SK-N-MC (cell line): Measurements from ENCODE around the gene PIGH.
A peak's percentile ranks its signal among the peaks of the same experiment; 100 is the strongest.

Experiments
- DNase-seq: peaks from one replicate; pipeline ENCODE4 v3.0.0-alpha.2; 2011; ENCODE audit warnings: low read depth, low spot score
- H3K27ac ChIP-seq: fragments of 200-600 bp; sonication (generic); 2 replicates; pipeline ENCODE4 v1.5.1; 2016; ENCODE audit warnings: mixed run types
- H3K36me3 ChIP-seq: fragments of 200-600 bp; sonication (generic); 2 replicates; pipeline ENCODE4 v1.6.1; 2017; ENCODE audit warnings: antibody characterized with exemption, low read length, mixed read lengths; ENCODE audit not compliant: insufficient read depth
- H3K4me3 ChIP-seq: fragments of 200-600 bp; sonication (generic); 2 replicates; pipeline ENCODE4 v1.5.1; 2016
- H3K9ac ChIP-seq: fragments of 200-600 bp; sonication (generic); 2 replicates; pipeline ENCODE4 v1.8.0; 2017; ENCODE audit warnings: mixed run types, mixed read lengths; ENCODE audit not compliant: insufficient read length
- H3K9me3 ChIP-seq: fragments of 200-600 bp; sonication (generic); 2 replicates; pipeline ENCODE4 v1.6.1; 2017; ENCODE audit warnings: low read depth, mild to moderate bottlenecking, antibody characterized with exemption, low read length, moderate library complexity, mixed read lengths
- EZH2 ChIP-seq: fragments of 200-600 bp; sonication (generic); IDR thresholded peaks from one replicate; pipeline ENCODE4 v1.6.1; 2017; ENCODE audit warnings: antibody characterized with exemption
- FOXP2 ChIP-seq: optimal IDR thresholded peaks from 2 replicates; pipeline ENCODE3; 2011; ENCODE audit warnings: mild to moderate bottlenecking, moderate library complexity; ENCODE audit not compliant: insufficient read depth; ENCODE audit errors: extremely low read length, control extremely low read depth
- POLR2AphosphoS5 ChIP-seq: IDR thresholded peaks from 2 replicates; pipeline ENCODE4 v1.6.1; 2012; ENCODE audit warnings: mild to moderate bottlenecking, low read depth, low read length, borderline replicate concordance

Gene PIGH, protein sequence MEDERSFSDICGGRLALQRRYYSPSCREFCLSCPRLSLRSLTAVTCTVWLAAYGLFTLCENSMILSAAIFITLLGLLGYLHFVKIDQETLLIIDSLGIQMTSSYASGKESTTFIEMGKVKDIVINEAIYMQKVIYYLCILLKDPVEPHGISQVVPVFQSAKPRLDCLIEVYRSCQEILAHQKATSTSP

DNA sequence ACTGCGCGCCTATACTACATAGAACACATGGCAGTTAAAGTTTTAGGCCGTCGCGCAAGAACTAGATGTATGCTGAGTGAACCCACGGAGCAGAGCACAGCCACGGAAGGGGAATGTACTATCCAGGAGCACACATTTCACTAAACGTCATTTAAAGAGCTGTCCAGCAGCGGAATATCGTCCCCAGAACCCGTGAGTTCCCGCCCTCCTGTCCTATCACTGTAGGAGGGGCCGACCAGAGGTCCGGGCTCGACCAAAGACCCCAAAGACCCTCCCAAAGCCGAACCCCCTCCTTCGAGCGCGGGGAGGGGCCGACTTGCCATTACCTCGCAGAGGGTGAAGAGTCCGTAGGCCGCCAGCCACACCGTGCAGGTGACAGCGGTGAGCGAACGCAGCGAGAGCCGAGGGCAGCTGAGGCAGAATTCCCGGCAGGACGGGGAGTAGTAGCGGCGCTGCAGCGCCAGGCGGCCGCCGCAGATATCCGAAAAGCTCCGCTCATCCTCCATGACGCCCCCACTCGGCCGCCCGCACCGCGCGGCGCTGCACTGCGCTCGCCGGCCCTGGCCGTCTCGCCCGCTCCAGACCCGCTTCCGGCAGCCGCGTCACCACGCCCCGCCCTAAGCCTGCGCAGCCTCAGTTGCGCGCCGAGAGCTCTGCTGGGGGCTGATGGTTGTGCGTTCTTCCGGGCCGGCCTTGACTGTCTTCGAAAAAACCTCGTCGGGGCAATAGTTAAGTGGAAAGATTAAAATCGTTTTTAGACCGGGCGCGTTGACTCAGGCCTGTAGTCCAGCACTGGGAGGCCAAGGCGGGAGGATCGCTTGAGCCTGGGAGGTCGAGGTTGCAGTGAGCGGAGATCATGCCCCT is at the start of gene PIGH:
PIGH (minus strand) TSS at position 571 of the 864 bp plus-strand sequence; CDS start at position 506, 65 bp downstream.
- H3K9ac ChIP-seq: peak within 1 kb of the TSS; percentile 89
- no peaks in the 10 kb centered on the region; the same call in 1 of the 2 replicates for H3K36me3 ChIP-seq
- no peak within 1 kb of the TSS for H3K27ac ChIP-seq
- peak within 1 kb of the TSS; percentile 99 for H3K4me3 ChIP-seq
- H3K9me3 ChIP-seq: no peaks in the 10 kb centered on the region
- TF ChIP-seq EZH2 (no peak), POLR2AphosphoS5 (peak; percentile 84)
- DNase-seq: no peak

DNA sequence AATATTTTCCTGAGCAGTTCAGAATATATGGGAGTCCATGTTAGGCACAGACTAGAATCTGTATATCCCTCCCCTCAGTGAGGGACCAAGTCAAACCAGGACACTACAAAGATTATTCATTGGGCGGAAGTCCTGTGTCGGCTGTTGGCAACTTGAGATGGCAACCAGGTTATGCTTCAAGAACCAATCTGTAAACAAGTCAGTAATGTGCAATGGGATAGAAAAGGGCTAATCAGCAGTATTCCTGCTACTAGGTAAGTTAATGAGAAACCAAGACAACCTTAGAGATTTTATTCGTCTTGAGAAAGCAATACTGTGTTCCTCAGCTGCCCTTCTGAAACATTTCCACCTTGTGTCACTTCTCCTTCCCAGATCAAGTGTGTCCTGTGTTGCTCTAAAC is 46.1 kb upstream of the PIGH start:
- Histone ChIP-seq H3K9ac (no peak overlapping the region), H3K4me3 (no peak overlapping the region), H3K36me3 (peaks cover 68% of the 10 kb centered on the region), H3K27ac (no peak overlapping the region), H3K9me3 (no peaks in the 10 kb centered on the region)
- TF ChIP-seq POLR2AphosphoS5 (no peak), FOXP2 (no peak), EZH2 (no peak)
- no peak for DNase-seq

DNA sequence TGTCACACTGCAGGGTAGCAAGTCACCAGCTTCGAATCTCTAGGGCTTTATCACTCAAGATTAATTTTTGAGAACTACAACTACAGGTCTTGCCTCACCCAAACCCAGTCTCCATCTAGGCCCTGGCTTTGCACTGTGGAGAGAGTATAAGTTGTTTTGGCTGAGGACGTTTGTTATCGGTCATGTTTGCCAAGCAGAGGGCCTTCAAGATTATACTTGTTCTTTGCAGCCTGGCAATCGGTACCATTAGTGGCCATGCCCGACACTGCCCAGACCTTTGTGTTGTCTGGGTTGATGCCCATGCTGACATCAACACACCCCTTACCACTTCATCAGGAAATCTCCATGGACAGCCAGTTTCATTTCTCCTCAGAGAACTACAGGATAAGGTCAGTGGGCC is 45.3 kb upstream of the PIGH start:
- Histone ChIP-seq H3K9me3 (no peaks in the 10 kb centered on the region), H3K4me3 (no peak overlapping the region), H3K27ac (no peak overlapping the region), H3K36me3 (peaks cover 60% of the 10 kb centered on the region), H3K9ac (no peak overlapping the region)
- DNase-seq: no peak
- TF ChIP-seq POLR2AphosphoS5 (no peak), EZH2 (no peak), FOXP2 (no peak)

DNA sequence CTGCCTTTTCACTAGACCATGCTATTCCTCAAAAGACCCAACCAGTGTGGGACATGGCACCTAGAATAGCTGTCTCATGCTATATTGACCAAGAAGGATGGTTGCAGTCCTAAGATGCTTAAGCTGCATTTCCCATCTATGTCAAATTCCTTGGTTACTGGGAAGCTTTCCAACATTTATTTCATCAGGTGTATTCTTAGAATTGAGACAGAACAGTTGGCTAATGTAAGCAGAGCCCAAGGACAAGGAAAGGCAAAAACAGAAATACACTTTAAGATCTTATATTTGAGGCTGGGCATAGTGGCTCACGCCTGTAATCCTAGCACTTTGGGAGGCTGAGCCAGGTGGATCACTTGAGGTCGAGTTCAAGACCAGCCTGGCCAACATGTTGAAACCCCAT is 44.4 kb upstream of the PIGH start:
- TF ChIP-seq FOXP2: no peak
- no peak for TF ChIP-seq EZH2
- no peak for TF ChIP-seq POLR2AphosphoS5
- peaks cover 50% of the 10 kb centered on the region for H3K36me3 ChIP-seq
- no peak overlapping the region for H3K9ac ChIP-seq
- no peak overlapping the region for H3K4me3 ChIP-seq
- no peak for DNase-seq
- no peaks in the 10 kb centered on the region for H3K9me3 ChIP-seq
- no peak overlapping the region for H3K27ac ChIP-seq

DNA sequence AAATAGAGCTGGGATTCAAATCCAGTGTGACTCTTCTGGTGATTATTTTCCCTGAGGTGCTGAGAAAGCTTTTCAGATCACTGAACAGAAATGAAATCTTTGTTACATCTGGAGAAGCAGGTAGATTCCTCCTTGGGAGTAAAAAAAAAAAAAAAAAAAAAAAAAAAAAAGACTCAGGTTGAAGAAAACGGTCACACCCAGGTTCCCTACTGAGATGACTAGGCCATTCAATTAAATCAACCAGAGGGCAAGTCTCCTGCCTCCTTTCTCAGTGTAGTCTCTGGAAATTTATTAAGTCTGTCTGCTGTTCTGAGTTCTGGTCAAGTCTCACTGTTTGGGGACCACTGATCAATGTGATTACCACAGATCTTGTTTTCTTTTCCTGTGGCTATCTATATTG is 43.6 kb upstream of the PIGH start:
- Histone ChIP-seq H3K9me3 (no peaks in the 10 kb centered on the region), H3K4me3 (no peak overlapping the region), H3K9ac (no peak overlapping the region), H3K27ac (no peak overlapping the region; the same call in 1 of the 2 replicates), H3K36me3 (peaks cover 43% of the 10 kb centered on the region)
- no peak for DNase-seq
- no peak for TF ChIP-seq FOXP2
- TF ChIP-seq EZH2: no peak
- no peak for TF ChIP-seq POLR2AphosphoS5

DNA sequence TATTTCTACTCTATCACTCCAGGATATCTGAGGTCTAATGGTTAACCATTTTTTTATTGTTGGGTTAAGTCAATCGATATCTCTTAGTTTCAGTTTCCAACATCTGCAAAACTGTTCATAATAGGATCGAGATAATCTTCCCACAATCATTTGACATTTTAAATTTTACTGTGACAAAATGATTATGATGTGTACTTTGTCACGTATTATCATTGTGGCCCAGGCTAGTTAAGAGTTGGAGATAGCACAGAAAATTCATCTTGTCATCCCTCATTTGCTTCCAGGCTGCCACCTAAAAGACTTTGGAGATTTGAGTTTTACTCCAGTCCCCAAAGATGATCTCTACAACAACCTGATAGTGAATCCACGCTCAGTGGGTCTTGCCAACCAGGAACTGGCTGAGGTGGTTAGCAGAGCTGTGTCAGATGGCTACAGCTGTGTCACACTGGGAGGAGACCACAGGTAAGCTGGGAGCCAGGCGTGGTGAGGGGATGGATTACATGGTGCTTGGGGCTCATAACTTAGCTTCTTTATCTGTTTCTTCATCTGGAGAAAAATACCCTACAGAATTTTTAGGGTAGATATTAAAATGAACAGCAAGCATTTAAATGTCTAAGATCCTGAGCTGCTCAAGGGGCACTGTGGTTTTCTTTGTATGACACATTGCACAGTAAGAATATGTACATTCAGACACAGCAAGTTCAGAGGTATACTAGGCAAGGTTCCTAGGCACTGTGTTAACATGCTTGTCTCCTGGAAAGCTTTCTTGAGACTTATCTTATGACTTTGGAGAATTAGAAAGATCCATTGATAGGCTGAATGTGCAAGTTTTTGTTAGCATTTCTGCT is 42.1 kb upstream of the PIGH start:
- Histone ChIP-seq H3K4me3 (no peak overlapping the region), H3K36me3 (peaks cover 31% of the 10 kb centered on the region), H3K9ac (no peak overlapping the region), H3K27ac (no peak overlapping the region), H3K9me3 (no peaks in the 10 kb centered on the region)
- TF ChIP-seq POLR2AphosphoS5 (no peak), EZH2 (no peak), FOXP2 (no peak)
- no peak for DNase-seq

DNA sequence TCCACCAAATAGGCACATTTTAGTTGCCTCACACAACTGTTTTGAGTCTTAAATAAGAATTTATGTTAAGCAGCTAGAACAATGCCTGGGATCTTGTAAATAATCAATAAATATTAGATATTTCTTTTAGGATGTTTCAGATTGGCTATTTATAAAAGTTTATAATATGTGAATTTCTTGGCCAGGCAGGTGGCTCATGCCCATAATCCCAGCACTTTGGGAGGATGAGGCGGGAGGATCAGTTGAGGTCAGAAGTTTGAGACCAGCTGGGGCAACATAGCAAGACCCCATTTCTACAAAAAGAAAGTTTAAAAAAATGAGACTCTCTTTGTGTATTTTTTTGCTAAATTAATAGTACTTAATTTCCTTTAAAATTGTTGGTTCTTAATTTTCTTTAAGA is 41.4 kb upstream of the PIGH start:
- TF ChIP-seq EZH2: no peak
- no peak for TF ChIP-seq FOXP2
- TF ChIP-seq POLR2AphosphoS5: no peak
- peaks cover 26% of the 10 kb centered on the region for H3K36me3 ChIP-seq

DNA sequence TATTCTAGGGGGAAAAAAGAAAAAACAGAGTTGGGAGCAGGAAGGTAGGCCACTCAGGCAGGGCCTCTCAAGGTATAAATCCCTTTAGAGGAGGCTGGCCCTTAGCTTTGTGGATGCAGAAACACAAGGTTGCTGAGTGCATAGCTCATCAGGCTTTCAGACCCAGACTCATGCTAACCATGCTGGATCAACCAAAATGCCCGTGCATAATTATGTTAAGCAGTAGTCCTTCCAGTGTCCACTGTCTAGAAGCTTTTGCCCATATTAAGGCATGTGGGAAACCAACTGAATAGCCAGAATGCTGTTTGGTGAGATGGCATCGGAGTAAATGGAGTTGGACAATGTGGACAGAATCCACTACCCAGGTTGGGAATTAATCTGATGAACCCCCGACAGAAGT is 38.6 kb upstream of the PIGH start:
- H3K9ac ChIP-seq: no peak overlapping the region
- no peak overlapping the region for H3K4me3 ChIP-seq
- peaks cover 6% of the 10 kb centered on the region; the same call in 1 of the 2 replicates for H3K36me3 ChIP-seq
- H3K27ac ChIP-seq: no peak overlapping the region
- no peaks in the 10 kb centered on the region for H3K9me3 ChIP-seq
- no peak for DNase-seq
- TF ChIP-seq FOXP2: no peak
- TF ChIP-seq POLR2AphosphoS5: no peak
- TF ChIP-seq EZH2: no peak

More for the DNA sequence above, 41.4 kb upstream of the PIGH start:
- no peak for DNase-seq
- H3K9ac ChIP-seq: no peak overlapping the region
- no peaks in the 10 kb centered on the region for H3K9me3 ChIP-seq
- no peak overlapping the region for H3K4me3 ChIP-seq
- no peak overlapping the region for H3K27ac ChIP-seq
